Brain microvascular endothelial cell (primary cell): ENCODE measurements around the gene AQP6.

Source experiments
- DNase-seq: peaks from one replicate; pipeline ENCODE4 v3.0.0-alpha.2; 2020
- H3K27ac ChIP-seq: fragments of 250-450 bp; sonication (Bioruptor Pico); 2 replicates; pipeline ENCODE4 v1.5.1; 2020; ENCODE audit warnings: mild to moderate bottlenecking, moderate library complexity
- H3K27me3 ChIP-seq: fragments of 250-450 bp; sonication (Bioruptor Pico); replicated peaks from 2 replicates; pipeline ENCODE4 v1.5.1; 2020; ENCODE audit warnings: mild to moderate bottlenecking
- H3K36me3 ChIP-seq: fragments of 250-450 bp; sonication (Bioruptor Pico); replicated peaks from 2 replicates; pipeline ENCODE4 v1.5.1; 2020; ENCODE audit warnings: mild to moderate bottlenecking
- H3K4me3 ChIP-seq: 2 replicates; pipeline ENCODE4 v1.5.1; 2011; ENCODE audit warnings: low read depth, mild to moderate bottlenecking, control low read depth, low read length, moderate library complexity
- in situ Hi-C: cut with HindIII; loops from 2 replicates; pipeline ENCODE4 v1.10.0; 2017; ENCODE audit warnings: low sequenced_read_pairs, low pct_ligation_motif_present
- TF ChIP-seq, protein P1 (sequence below): IDR thresholded peaks from 2 replicates; pipeline ENCODE4 v1.5.1; 2011; ENCODE audit warnings: low read depth, mild to moderate bottlenecking, moderate library complexity, low read length, control low read depth, inconsistent platforms; ENCODE audit errors: missing control alignments

Gene AQP6

DNA sequence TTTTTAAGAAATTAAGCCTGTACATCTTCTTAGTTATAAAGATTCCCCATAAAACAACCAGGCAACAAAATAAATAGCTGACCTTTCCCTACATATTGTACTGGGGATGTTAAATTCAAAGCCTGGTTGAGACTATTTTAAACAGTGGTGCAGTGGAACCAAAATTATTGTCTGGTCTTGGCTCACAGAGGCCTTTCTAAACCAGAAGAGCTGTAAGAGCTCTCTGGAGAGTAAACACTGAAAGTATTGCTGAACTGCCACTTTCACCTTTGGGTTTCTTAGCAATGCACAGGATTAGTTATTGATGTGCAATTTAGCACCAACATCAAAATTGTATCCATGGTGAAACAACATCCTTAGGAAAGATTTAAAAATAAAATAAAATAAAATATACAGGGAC lies 31.9 kb downstream of the AQP6 start:
- TF ChIP-seq, protein P1, sequence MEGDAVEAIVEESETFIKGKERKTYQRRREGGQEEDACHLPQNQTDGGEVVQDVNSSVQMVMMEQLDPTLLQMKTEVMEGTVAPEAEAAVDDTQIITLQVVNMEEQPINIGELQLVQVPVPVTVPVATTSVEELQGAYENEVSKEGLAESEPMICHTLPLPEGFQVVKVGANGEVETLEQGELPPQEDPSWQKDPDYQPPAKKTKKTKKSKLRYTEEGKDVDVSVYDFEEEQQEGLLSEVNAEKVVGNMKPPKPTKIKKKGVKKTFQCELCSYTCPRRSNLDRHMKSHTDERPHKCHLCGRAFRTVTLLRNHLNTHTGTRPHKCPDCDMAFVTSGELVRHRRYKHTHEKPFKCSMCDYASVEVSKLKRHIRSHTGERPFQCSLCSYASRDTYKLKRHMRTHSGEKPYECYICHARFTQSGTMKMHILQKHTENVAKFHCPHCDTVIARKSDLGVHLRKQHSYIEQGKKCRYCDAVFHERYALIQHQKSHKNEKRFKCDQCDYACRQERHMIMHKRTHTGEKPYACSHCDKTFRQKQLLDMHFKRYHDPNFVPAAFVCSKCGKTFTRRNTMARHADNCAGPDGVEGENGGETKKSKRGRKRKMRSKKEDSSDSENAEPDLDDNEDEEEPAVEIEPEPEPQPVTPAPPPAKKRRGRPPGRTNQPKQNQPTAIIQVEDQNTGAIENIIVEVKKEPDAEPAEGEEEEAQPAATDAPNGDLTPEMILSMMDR, result no peak
- Histone ChIP-seq H3K27me3 (no peaks in the 10 kb centered on the region), H3K4me3 (no peak overlapping the region), H3K27ac (no peak overlapping the region), H3K36me3 (no peaks in the 10 kb centered on the region)
- in situ Hi-C loops, result no loop called here
- no peak for DNase-seq

DNA sequence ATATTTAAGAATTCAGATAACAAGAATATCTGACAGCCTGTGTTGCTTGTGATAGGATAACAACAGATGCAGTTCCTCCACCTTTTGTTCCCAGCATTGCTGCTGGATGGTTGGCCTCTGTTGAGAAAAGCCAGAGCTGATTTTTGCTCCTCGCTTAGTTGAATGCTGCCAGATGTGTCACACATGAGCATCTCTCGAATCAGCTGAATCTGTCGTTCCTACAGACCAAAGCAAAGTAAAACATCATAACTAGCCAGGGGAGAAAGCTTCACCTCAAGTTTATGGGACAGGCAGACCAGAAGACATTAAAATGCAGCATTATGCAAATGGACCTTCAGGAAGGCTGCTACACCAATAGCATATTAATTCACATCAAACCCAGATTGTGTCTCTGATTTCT lies 32.4 kb downstream of the AQP6 start:
- no peak for DNase-seq
- in situ Hi-C loops, result no loop called here
- no peak overlapping the region for H3K27ac ChIP-seq
- H3K36me3 ChIP-seq, result no peaks in the 10 kb centered on the region
- H3K4me3 ChIP-seq, result no peak overlapping the region
- TF ChIP-seq, protein P1, result no peak
- no peaks in the 10 kb centered on the region for H3K27me3 ChIP-seq

DNA sequence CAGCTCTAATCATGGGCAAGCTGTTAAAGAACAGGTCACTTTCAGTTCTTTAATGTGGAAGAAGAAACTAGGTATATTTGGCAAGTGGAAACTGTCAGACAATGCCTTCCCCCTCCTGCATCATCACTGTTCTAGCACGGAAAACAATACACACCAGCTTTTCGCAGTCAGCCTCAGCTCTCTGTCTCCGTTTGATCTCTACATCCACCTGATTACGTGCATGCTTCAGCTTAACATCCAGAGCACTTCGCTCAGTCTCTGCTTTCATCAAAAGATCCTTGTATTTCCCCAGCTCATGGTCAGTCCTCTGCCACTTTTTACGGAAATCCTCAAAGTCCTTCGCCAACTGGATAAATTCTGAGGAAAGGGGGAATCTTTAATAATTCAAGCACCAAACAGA lies 33.5 kb downstream of the AQP6 start:
- Histone ChIP-seq H3K27me3 (no peaks in the 10 kb centered on the region), H3K27ac (no peak overlapping the region), H3K36me3 (no peaks in the 10 kb centered on the region), H3K4me3 (no peak overlapping the region)
- TF ChIP-seq, protein P1, result no peak
- in situ Hi-C loops, result no loop called here
- DNase-seq, result no peak

DNA sequence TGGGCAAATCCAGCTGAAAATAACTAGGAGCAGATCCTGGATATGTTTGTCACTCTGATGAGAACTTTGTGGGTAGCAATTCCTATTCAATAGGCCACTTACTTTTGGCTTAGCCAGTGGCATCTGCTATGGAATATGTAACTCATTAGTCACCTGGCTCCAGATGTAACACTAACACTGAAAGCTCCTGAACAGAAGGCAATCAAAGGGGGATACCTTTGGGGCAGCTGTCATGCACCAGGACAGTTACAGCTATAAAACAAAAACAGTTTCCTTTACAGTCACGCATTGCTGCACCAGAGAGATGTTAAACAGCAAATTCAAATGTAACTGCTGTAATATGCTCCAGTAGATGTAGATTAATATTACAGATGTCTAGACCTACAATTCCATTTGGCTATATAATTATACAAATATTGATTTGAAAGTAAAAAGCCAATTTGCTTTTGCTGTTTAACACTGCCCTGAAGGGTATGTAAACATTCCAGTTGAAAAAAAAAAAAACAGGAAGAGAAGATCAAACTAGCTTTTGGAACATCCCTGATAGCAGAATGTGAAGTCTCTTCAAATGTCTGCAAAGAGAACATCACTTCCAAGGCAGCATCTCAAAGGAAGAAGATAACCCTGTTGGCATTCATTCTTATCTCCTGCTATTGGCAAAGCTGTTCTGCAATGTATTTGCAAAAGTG lies 34.2 kb downstream of the AQP6 start:
- in situ Hi-C loops, result no loop called here
- DNase-seq, result no peak
- no peaks in the 10 kb centered on the region for H3K27me3 ChIP-seq
- no peak overlapping the region for H3K27ac ChIP-seq
- TF ChIP-seq, protein P1, result no peak
- no peaks in the 10 kb centered on the region for H3K36me3 ChIP-seq
- H3K4me3 ChIP-seq, result no peak overlapping the region

DNA sequence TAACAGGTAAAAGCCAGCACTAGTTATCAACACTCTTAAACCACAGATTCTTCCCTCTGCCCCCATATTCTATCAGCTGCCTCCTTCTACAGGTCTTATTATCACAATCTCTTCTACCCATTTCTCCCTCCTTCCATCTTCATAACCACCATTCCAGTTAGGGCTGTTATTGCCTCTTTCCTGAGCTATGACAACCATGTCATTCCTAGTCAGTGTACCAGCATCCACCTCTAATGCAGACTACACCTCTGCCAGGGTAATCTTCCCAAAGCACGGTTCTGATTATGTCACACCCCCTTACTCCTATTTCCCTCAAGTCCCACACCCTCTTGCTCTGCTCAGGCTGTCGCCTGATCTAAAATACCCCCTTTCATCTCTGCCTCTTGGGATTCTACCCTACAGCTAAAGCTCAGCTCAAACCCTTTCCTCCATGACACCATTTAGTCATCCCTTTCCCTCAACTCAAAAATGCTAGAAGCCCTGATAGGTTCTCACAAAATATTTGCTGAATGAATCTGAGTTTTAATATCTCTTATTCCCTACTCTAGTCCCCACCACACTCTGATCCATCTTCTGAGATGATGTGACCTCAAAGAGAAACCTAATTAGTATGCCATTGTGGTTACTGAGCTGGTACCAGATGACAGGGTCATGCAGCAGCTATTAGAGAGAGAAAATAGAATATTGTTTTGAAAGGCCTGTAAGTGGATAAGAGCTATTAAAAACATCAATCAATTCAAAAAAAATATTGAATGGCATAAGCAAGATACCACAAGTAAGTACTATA lies 40.8 kb downstream of the AQP6 start:
- DNase-seq, result no peak
- Histone ChIP-seq H3K27ac (no peak overlapping the region), H3K4me3 (no peak overlapping the region), H3K36me3 (no peaks in the 10 kb centered on the region), H3K27me3 (no peaks in the 10 kb centered on the region)
- TF ChIP-seq, protein P1, result no peak
- in situ Hi-C loops, result no loop called here
